NB4 (cell line): ENCODE results near the gene RANGRF.

Experiments
- POLR2A ChIP-seq: IDR thresholded peaks from 2 replicates; pipeline ENCODE4 v1.6.1; 2011; ENCODE audit warnings: mild to moderate bottlenecking; ENCODE audit not compliant: insufficient read length; ENCODE audit errors: extremely low read depth
- TF ChIP-seq, protein P1 (sequence below): IDR thresholded peaks from one replicate; pipeline ENCODE4 v1.5.1; 2012; ENCODE audit warnings: low read depth, low read length
- TF ChIP-seq, protein P2 (sequence below): IDR thresholded peaks from 2 replicates; pipeline ENCODE4 v1.6.1; 2011; ENCODE audit warnings: low read depth, low read length

DNA sequence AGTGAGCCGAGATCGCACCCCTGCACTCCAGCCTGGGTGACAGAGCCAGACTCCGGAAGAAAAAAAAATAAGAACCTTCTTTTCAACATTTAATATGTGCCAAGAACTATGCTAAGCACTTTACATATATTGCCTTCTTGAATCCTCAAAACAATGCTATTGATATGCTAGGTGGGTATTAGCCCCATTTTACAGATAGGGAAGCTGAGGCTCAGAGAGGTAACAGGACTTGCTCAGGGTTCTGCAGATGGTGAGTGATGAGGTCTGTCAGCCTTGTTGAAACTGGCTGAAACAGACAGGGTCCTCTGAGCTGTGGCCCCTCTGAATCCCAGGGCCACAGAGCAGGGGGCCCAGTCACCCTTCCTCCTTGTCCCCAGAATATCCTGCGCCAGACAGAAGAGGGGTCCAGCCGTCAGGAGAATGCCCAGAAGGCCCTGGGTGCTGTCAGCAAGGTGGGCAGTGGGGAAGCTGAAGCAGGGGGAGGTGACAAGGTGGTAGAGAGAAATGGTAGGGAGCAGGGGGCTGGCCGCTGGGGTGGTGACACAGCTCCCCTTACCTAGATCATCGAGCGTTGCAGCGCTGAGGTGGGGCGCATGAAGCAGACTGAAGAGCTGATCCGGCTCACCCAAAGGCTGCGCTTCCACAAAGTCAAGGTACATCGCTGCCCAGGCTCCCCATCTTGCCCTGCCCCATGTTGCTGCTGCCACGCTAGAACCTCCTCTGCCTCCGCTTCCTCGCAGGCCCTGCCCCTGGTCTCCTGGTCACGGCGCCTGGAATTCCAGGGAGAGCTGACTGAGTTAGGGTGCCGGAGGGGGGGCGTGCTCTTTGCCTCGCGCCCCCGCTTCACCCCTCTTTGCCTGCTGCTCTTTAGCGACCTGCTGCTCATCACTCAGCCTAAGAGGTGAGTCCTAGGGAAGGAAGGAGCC is 29.8 kb downstream of the RANGRF start:
- TF ChIP-seq, protein P1, sequence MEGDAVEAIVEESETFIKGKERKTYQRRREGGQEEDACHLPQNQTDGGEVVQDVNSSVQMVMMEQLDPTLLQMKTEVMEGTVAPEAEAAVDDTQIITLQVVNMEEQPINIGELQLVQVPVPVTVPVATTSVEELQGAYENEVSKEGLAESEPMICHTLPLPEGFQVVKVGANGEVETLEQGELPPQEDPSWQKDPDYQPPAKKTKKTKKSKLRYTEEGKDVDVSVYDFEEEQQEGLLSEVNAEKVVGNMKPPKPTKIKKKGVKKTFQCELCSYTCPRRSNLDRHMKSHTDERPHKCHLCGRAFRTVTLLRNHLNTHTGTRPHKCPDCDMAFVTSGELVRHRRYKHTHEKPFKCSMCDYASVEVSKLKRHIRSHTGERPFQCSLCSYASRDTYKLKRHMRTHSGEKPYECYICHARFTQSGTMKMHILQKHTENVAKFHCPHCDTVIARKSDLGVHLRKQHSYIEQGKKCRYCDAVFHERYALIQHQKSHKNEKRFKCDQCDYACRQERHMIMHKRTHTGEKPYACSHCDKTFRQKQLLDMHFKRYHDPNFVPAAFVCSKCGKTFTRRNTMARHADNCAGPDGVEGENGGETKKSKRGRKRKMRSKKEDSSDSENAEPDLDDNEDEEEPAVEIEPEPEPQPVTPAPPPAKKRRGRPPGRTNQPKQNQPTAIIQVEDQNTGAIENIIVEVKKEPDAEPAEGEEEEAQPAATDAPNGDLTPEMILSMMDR = no peak
- TF ChIP-seq POLR2A = no peak
- TF ChIP-seq, protein P2, sequence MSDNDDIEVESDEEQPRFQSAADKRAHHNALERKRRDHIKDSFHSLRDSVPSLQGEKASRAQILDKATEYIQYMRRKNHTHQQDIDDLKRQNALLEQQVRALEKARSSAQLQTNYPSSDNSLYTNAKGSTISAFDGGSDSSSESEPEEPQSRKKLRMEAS = no peak
